A549 treated with Mapracorat at 1 μM for 4 hours (cell line): Measurements from ENCODE around the gene PFDN2. TPM values are rescaled to one million over a fixed set of nuclear protein-coding genes. Genes with fewer than 3 reads are reported as not detected.

Experiments used
- total RNA-seq: library from RNA; stranded (reverse); fragments of 200-300 nt; extraction: Qiagen RNA extraction; gene quantifications from 5 replicates; pipeline ENCODE4 v1.2.3, GENCODE V29; 2022

Gene PFDN2
- 95.5 to 125 TPM (median 108 TPM) in 5 replicates for total RNA-seq

GRCh38 chr1:161117759-161118581 is at the start of gene PFDN2, which contains the start of gene NIT1:
PFDN2 (minus strand) TSS chr1:161118037; CDS start chr1:161118026, 11 bp downstream.
NIT1 (plus strand) TSS chr1:161118105; CDS start chr1:161118177, 72 bp downstream.

DNA sequence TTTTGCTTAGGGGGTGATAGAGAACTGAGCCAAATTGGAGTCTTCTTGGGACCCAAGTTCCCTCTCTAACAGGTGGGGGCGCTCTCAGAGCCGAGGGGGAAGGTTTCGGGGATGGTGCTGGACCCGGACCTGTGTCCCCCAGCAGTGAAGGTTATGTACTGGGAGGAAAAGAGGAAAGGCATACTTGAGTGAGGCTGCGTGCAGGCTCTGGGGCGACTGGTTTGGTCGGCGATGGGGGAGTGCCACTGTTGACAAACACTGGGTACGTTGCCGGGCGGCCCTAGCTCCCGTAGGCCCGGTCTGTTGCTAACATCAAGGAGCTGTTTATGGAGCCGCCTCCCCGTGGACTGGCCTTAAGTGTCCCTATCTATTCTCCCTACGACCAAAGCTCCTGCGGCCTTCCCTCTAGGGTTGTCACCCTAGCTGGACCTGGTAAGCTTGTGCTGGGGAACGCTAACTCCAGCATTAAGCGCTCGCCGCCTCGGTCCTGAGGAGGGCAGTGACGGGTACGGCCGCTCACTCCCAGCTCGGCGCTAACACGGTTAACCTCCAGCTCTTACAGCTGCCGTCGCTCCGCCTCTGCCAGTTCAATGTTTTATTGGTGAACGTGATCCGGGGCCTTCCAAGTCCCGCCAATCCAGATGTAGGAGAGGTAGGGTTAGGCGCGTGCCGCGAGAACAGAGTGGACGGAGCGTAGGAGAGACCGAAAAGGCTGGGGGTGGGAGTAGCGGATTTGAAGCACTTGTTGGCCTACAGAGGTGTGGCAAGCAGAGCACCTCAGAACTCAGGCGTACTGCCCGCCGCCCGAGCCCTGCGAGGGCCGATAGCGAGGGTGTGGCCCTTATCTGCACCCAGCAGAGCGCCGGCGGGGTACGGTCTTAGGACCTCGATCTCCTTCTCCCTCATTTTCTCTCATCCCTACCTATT is 48.2 kb upstream of the PFDN2 start, which contains the start of gene PPOX:
Gene PPOX, plus strand, starts transcription at position 685 of the 927 bp plus-strand sequence. CDS start 422 bp downstream, outside the sequence.

DNA sequence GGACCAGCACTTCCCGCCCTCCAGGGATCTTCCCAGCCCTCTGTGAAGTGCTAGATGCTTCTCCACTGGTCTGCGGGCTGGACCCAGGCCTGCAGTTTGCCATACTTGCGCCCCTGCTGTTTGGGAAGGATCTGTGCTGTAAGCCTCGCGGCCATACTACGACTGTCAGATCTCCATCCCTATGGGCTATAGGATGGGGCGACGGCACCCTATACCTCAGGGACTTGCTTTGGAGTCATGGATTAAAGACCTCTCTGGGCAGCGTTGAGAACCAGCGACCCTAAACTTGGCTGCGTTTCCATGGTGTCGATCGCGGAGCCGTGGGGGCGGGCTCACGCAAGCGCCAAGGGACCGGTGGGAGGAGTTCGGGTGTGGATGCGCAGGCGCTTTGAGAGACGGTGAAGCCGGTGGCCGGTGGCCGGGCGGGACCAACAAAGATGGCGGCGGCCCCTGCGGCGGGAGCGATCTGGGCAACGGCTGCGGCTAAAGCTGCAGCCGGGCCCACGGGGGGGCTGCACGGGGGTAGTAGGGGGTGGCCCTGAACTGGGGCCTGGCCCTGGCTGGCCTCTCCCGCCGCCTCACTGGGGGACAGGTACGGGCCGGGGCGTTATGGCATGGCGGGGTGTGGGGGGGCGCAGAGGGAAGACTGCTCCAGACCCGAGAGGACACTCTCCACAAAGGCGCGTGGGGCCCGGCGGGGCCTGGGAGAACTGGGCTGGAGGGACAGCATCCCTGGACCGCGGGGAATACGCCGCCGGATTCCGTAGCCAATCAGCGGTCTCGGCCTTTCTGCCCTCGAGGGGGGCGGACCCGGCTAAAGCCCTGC is 41.5 kb upstream of the PFDN2 start, which contains the start of gene USP21:
Gene USP21, plus strand, starts transcription at position 414 of the 826 bp plus-strand sequence. CDS start 1,141 bp downstream, outside the sequence.

GRCh38 chr1:161153682-161154337 is 36.0 kb upstream of the PFDN2 start, which contains the start of gene UFC1:
UFC1 (plus strand) TSS chr1:161153978; CDS start chr1:161153998, 20 bp downstream.

GRCh38 chr1:161132410-161133219 is 14.8 kb upstream of the PFDN2 start, which contains the start of gene DEDD:
DEDD (minus strand) TSS chr1:161132667; CDS start chr1:161124462, 8,205 bp downstream.

DNA sequence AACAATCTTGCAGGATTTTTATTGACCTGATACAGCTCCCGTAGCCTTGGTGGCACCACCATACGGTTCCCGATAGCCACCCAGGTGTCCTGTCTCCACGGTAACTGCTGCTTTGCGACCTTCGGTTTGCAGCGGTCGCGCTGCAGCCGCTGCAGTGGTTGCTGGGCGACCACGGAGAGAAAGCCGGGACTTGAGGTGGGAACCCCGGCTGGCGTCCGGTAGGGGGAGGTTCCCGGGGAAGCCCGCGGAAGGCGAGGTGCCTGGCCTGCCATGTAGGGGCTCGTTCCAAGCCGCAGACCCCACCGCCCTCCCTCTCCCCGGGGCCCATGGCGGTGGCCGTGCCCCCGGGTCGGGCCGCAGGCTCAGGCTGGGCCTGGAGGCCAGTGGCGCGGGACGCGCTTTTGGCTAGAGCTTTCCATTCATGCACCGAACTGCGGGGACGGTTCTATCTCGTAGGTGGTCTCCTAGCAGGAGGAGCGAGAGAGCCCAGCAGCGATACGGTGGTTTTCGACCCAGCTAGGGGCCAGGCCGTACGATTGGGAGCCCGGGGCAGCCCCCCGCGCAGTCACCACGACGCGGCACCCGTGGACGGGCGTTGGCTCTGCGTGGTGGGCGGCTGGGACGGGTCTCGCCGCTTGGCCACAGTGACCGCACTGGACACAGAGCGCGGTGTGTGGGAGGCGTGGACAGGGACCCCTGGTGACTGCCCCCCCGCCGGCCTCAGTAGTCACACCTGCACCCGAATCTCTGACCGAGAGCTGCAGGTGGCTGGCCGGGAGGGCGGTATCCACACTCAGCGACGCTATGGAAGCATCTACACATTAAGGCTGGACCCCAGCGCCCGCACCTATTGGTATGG is 19.4 kb downstream of the PFDN2 start, which contains the start of gene KLHDC9:
Gene KLHDC9, plus strand, starts transcription at position 152 of the 859 bp plus-strand sequence. Its CDS starts 175 bp downstream, at position 327.

DNA sequence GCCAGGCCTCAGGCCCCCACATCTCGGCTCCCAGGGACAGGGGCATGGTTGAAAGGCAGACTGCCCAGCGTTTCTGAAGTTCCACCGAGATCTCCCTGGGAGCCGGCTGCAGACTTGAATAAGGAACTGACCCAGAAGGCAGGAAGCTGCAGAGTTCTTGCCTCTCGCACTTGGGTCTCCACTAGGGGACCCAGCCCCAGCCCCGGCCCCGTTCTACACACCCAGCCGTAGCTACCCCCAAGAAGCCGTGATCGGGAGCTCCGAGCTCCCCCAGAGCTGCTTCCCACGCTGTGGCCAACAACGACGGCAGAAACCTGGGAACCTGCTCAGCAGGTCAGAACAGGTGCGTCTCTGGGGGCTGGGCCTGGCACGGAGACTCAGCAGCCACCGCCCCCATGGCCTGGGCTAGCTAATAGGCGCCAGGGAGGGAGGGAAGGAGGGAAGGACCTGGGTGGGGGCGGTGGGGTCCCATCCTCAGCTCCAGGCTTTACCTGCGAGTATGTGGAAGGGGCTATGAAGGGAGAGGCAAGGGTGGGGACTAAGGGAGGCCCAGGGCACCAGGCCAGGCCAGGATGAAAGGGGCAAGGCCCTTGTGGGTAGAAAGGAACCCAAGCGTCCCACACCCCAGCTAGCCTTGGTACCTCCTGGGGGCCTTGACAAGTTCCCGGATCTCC is 28.4 kb downstream of the PFDN2 start, which contains the start of gene NECTIN4:
Gene NECTIN4, minus strand, starts transcription at position 308 of the 674 bp plus-strand sequence. Its CDS starts 262 bp downstream, at position 46.

DNA sequence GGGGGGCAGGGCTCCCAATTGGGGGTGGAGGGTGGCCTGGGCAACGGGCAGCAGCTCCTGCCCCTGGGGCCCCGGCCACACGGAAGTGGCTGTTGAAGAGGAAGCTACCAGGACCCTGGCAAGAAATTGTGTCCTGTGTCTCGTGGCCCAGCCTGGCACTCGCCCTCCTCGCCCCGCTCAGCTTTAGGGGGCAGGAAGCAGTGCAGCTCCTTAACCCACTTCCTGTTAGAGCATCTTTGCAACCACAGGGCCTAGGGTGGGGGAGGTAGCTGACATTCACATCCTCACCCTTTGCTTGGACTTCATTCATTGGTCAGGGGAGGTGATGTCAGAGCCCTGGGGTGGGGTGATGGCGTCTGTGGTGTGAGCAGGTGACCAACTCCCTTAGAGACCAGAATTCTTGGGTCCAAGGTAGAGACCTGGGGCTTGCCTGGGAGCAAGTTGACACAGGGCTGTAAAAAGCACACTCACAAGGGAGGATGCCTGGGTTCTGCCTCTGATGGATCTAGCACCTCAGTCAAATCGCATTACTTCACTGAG is 48.0 kb downstream of the PFDN2 start, which contains the start of gene ARHGAP30:
Gene ARHGAP30, minus strand, starts transcription at position 161 of the 540 bp plus-strand sequence. CDS start 267 bp downstream, outside the sequence.

Other genes with a start within 250 kb of the PFDN2 start
- not detected in 5 replicates for gene ITLN1, start 232.9 kb downstream of the PFDN2 start, total RNA-seq
- gene ITLN2, start 163.2 kb downstream of the PFDN2 start, total RNA-seq: 0.55 to 0.85 TPM (median 0.62 TPM) in 5 replicates
- 50.8 to 59.9 TPM (median 55.2 TPM) in 5 replicates for gene F11R, start 96.9 kb downstream of the PFDN2 start, total RNA-seq
- 0.25 TPM in 2 of 5 replicates, not detected in the others for gene TSTD1, start 79.1 kb downstream of the PFDN2 start, total RNA-seq
- gene USF1, start 72.1 kb downstream of the PFDN2 start, total RNA-seq: 44.5 to 55.8 TPM (median 49.0 TPM) in 5 replicates
- 0.06 to 0.14 TPM (median 0.07 TPM) in 5 replicates for gene ARHGAP30, start 48.1 kb downstream of the PFDN2 start, total RNA-seq
- 1.5 to 2.2 TPM (median 1.9 TPM) in 5 replicates for gene NECTIN4, start 28.5 kb downstream of the PFDN2 start, total RNA-seq
- 1.0 to 2.7 TPM (median 1.5 TPM) in 5 replicates for gene KLHDC9, start 19.7 kb downstream of the PFDN2 start, total RNA-seq
- 29.0 to 32.1 TPM (median 29.6 TPM) in 5 replicates for gene NIT1, start 68 bp upstream of the PFDN2 start, total RNA-seq
- 29.6 to 36.1 TPM (median 32.2 TPM) in 5 replicates for gene DEDD, start 14.6 kb upstream of the PFDN2 start, total RNA-seq
- gene UFC1, start 35.9 kb upstream of the PFDN2 start, total RNA-seq: 81.6 to 150 TPM (median 92.8 TPM) in 5 replicates
- 16.9 to 25.7 TPM (median 21.1 TPM) in 5 replicates for gene USP21, start 41.5 kb upstream of the PFDN2 start, total RNA-seq
- gene PPOX, start 48.4 kb upstream of the PFDN2 start, total RNA-seq: 12.2 to 19.4 TPM (median 15.1 TPM) in 5 replicates
- gene B4GALT3, start 59.5 kb upstream of the PFDN2 start, total RNA-seq: 20.4 to 27.7 TPM (median 25.8 TPM) in 5 replicates
- 0.02 TPM in 1 of 5 replicates, not detected in the others for gene ADAMTS4, start 81.0 kb upstream of the PFDN2 start, total RNA-seq
- 77.6 to 93.0 TPM (median 83.3 TPM) in 5 replicates for gene NDUFS2, start 84.3 kb upstream of the PFDN2 start, total RNA-seq
- gene FCER1G, start 97.3 kb upstream of the PFDN2 start, total RNA-seq: 0.28 to 0.54 TPM (median 0.34 TPM) in 3 of 5 replicates, not detected in the others
- gene APOA2, start 105.6 kb upstream of the PFDN2 start, total RNA-seq: not detected in 5 replicates
- 10.0 to 12.8 TPM (median 11.8 TPM) in 5 replicates for gene TOMM40L, start 108.0 kb upstream of the PFDN2 start, total RNA-seq
- not detected in 5 replicates for gene NR1I3, start 120.2 kb upstream of the PFDN2 start, total RNA-seq
- gene PCP4L1, start 140.7 kb upstream of the PFDN2 start, total RNA-seq: not detected in 5 replicates
- 0.09 to 0.43 TPM (median 0.27 TPM) in 4 of 5 replicates, not detected in the other for gene MPZ, start 191.9 kb upstream of the PFDN2 start, total RNA-seq
- gene SDHC, start 196.3 kb upstream of the PFDN2 start, total RNA-seq: 236 to 250 TPM (median 242 TPM) in 5 replicates
- 0.19 to 0.32 TPM (median 0.24 TPM) in 3 of 5 replicates, not detected in the others for gene CFAP126, start 249.8 kb upstream of the PFDN2 start, total RNA-seq